Measurements from ENCODE around the gene C3. TPM values are rescaled to one million over a fixed set of nuclear protein-coding genes. Genes with fewer than 3 reads are reported as not detected.

The C3 gene
- total RNA-seq, 4 donors from 2014 or later = 126 to 631 (median 350) TPM

GRCh38 chr19:6718111-6718740 is 2.2 kb downstream of the C3 start:
- TF ChIP-seq CTCF (IDR thresholded peaks at IDR 0.05) (no peak), POLR2A (IDR thresholded peaks at IDR 0.05) (no peak)
- DNase-seq = no peak
- intact Hi-C loops (cut with DNase I) = no loop called here
- Histone ChIP-seq H3K27ac (no peak overlapping the region), H3K4me3 (replicated peaks in 1 of 3) (no peak overlapping the region), H3K27me3 (no peaks in the 10 kb centered on the region), H3K4me1 (peaks cover 10 to 19% of the 10 kb centered on the region in 2 donors), H3K9me3 (no peaks in the 10 kb centered on the region), H3K36me3 (no peaks in the 10 kb centered on the region)
- WGBS, 2 donors = 77 to 81% methylated on average over 23 of the region's 23 CpGs

- H3K27me3 ChIP-seq = no peaks in the 10 kb centered on the region
- intact Hi-C loops (cut with DNase I) = no loop called here
- no peak overlapping the region for H3K4me3 ChIP-seq (replicated peaks in 1 of 3)
- TF ChIP-seq POLR2A (IDR thresholded peaks at IDR 0.05) (no peak), CTCF (IDR thresholded peaks at IDR 0.05) (no peak)
- H3K4me1 ChIP-seq = peaks cover 5 to 12% of the 10 kb centered on the region in 2 donors
- WGBS, 2 donors = 81 to 86% methylated on average over 4 of the region's 4 CpGs
- DNase-seq = no peak
- H3K36me3 ChIP-seq = no peaks in the 10 kb centered on the region
- no peak overlapping the region for H3K27ac ChIP-seq
- H3K9me3 ChIP-seq = no peaks in the 10 kb centered on the region
Observed at GRCh38 chr19:6717441-6717971, 2.9 kb downstream of the C3 start.

GRCh38 chr19:6717036-6717435 is 3.4 kb downstream of the C3 start:
- intact Hi-C loops (cut with DNase I) = no loop called here
- Histone ChIP-seq H3K27me3 (no peaks in the 10 kb centered on the region), H3K36me3 (no peaks in the 10 kb centered on the region), H3K27ac (no peak overlapping the region), H3K9me3 (no peaks in the 10 kb centered on the region), H3K4me1 (peaks cover 1 to 7% of the 10 kb centered on the region in 2 donors), H3K4me3 (replicated peaks in 1 of 3) (no peak overlapping the region)
- 72 to 79% methylated on average over 10 of the region's 10 CpGs for WGBS, 2 donors
- no peak for DNase-seq
- TF ChIP-seq POLR2A (IDR thresholded peaks at IDR 0.05) (no peak), CTCF (IDR thresholded peaks at IDR 0.05) (no peak)

GRCh38 chr19:6716610-6716970 is 3.9 kb downstream of the C3 start:
- no peaks in the 10 kb centered on the region for H3K27me3 ChIP-seq
- TF ChIP-seq POLR2A (IDR thresholded peaks at IDR 0.05) = no peak
- TF ChIP-seq CTCF (IDR thresholded peaks at IDR 0.05) = no peak
- no peaks in the 10 kb centered on the region for H3K9me3 ChIP-seq
- intact Hi-C loops (cut with DNase I) = no loop called here
- no peaks in the 10 kb centered on the region for H3K36me3 ChIP-seq
- no peak overlapping the region for H3K27ac ChIP-seq
- H3K4me3 ChIP-seq (replicated peaks in 1 of 3) = no peak overlapping the region
- WGBS, 2 donors = 65 to 73% methylated on average over 6 of the region's 6 CpGs
- peaks cover 0 to 3% of the 10 kb centered on the region in 2 donors for H3K4me1 ChIP-seq
- DNase-seq = no peak

GRCh38 chr19:6714749-6715555 is 5.5 kb downstream of the C3 start:
- no peak for TF ChIP-seq CTCF (IDR thresholded peaks at IDR 0.05)
- no peak for TF ChIP-seq POLR2A (IDR thresholded peaks at IDR 0.05)
- Histone ChIP-seq H3K9me3 (no peaks in the 10 kb centered on the region), H3K27me3 (no peaks in the 10 kb centered on the region), H3K27ac (no peak overlapping the region), H3K4me1 (no peaks in the 10 kb centered on the region), H3K36me3 (no peaks in the 10 kb centered on the region), H3K4me3 (replicated peaks in 1 of 3) (no peak overlapping the region)
- intact Hi-C loops (cut with DNase I) = no loop called here
- 75 to 90% methylated on average over 11 of the region's 11 CpGs for whole genome bisulfite sequencing, 2 donors
- DNase-seq = no peak

Measured in thyroid gland (tissue), 4 donors.